COLO668 (cell line): ENCODE results near the gene KCNG2.

Source experiments
- DNase-seq: peaks from one replicate; lab custom pipeline; 2025; ENCODE audit not compliant: unreplicated experiment; lab: John Stamatoyannopoulos, UW

KCNG2 gene

GRCh38 chr18:79882522-79883241, 84.9 kb downstream of the KCNG2 start:
- DNase-seq, result no peak

- no peak for DNase-seq
Observed at GRCh38 chr18:79883461-79884293, 85.9 kb downstream of the KCNG2 start.

- no peak for DNase-seq
Observed at GRCh38 chr18:79884294-79884962, 86.7 kb downstream of the KCNG2 start.

- no peak for DNase-seq
Observed at GRCh38 chr18:79884963-79885728, 87.4 kb downstream of the KCNG2 start.

GRCh38 chr18:79887181-79888000, 89.7 kb downstream of the KCNG2 start:
- DNase-seq, result no peak

- no peak for DNase-seq
Observed at GRCh38 chr18:79888016-79888415, 90.3 kb downstream of the KCNG2 start.

- no peak for DNase-seq
Observed at GRCh38 chr18:79889569-79889968, 91.8 kb downstream of the KCNG2 start.

GRCh38 chr18:79890674-79891073, 92.9 kb downstream of the KCNG2 start:
- no peak for DNase-seq

GRCh38 chr18:79896738-79897137, 99.0 kb downstream of the KCNG2 start:
- DNase-seq, result no peak

GRCh38 chr18:79897940-79898625, 100.3 kb downstream of the KCNG2 start:
- no peak for DNase-seq

GRCh38 chr18:79898952-79899608, 101.3 kb downstream of the KCNG2 start:
- DNase-seq, result no peak

- DNase-seq, result no peak
Observed at GRCh38 chr18:79899609-79900445, 102.1 kb downstream of the KCNG2 start.

GRCh38 chr18:79900610-79901570, 103.2 kb downstream of the KCNG2 start:
- no peak for DNase-seq

GRCh38 chr18:79901665-79902064, 103.9 kb downstream of the KCNG2 start:
- DNase-seq, result no peak

GRCh38 chr18:79902075-79902474, 104.3 kb downstream of the KCNG2 start:
- no peak for DNase-seq

- DNase-seq, result no peak
Observed at GRCh38 chr18:79902640-79903039, 104.9 kb downstream of the KCNG2 start.

- DNase-seq, result no peak
Observed at GRCh38 chr18:79903071-79903635, 105.4 kb downstream of the KCNG2 start.
